Measurements from ENCODE around the gene ARHGEF25.
A peak's percentile ranks its signal among the peaks of the same experiment; 100 is the strongest.
"Not testable (repeated sequence)": the region's sequence is repeated elsewhere in the genome, so short reads cannot be mapped to it uniquely, and the experiment has no call there.

Gene ARHGEF25

DNA sequence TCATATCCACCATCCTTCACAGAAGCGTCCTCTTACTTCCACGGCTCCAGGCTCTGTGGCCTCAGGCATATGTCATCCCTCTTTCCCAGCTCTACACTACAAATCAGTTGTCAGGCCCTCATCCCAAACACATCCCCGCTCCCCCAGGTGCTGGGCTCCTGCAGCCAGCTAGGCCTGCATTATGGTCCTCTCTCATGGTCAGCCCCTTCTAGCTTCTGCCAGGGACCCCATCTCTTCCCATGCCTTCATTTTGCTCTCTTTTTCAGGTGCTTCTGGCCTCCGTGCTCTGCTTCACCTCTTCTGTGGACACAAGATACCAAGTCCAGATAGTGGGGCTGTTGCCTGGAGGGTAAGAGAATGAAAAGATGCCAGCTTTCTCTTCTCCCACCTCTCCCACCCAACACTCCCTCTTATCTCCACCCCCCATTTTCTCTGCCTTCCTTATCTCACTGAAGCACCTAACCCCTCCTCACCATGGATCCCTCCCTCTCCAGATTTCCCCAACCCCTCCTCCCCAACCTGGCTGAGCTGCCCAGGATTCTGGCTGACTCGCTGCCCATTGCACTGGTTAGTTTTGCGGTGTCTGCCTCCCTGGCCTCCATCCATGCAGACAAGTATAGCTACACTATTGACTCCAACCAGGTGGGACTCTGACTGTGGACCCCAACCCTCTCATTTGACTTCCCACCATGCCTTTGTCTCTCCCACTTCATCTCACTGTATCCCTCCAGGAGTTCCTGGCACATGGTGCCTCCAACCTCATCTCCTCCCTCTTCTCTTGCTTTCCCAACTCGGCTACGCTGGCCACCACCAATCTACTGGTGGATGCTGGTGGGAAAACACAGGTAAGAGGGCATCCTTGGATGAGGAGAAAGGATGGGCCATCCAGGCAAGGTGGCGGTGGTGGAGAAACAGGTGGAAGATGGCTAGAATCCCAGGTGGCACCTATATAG lies 11.3 kb downstream of the ARHGEF25 start:
- no peak for DNase-seq (ENCODE audit: low spot score)

DNA sequence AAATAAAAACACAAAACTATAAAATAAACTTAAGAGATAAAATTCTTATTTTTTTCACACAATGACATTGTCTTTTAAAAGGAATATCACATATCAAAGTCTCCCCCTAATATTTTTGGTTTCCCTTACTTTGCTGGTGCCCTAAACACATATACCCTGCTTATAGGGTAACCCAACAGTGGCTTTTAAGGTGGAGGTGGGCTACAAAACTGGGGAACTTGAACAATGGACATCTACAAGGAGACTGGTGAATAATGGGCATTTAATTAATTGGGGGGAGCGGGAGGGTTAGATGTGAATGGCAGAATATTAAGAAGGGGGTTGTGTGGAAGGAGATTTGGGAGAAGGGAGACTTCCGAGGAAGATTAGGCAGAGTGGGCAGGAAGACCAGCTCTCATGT lies 12.2 kb downstream of the ARHGEF25 start:
- DNase-seq (ENCODE audit: low spot score): no peak

DNA sequence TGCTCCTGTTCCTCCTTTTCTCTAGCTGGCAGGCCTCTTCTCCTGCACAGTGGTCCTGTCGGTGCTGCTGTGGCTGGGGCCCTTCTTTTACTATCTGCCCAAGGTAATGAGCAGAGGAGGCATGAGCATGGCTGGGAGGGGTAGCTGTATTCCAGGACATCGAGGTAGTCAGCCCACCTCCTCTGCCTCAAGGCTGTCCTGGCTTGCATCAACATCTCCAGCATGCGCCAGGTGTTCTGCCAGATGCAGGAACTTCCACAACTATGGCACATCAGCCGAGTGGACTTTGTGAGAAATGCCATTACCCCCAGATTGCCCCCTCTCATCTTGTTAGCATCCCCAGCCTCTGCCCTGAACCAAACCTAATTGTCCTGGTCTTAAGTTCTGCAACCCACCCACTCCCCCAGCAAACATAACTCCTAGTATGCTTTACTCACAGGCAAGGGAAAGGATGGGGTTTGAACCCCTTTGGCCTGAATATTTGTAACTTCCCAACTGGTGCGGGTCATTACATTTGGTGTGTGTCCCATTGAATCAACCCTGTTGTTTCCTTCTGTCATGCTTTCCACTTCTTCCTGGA lies 12.7 kb downstream of the ARHGEF25 start:
- no peak for DNase-seq (ENCODE audit: low spot score)

DNA sequence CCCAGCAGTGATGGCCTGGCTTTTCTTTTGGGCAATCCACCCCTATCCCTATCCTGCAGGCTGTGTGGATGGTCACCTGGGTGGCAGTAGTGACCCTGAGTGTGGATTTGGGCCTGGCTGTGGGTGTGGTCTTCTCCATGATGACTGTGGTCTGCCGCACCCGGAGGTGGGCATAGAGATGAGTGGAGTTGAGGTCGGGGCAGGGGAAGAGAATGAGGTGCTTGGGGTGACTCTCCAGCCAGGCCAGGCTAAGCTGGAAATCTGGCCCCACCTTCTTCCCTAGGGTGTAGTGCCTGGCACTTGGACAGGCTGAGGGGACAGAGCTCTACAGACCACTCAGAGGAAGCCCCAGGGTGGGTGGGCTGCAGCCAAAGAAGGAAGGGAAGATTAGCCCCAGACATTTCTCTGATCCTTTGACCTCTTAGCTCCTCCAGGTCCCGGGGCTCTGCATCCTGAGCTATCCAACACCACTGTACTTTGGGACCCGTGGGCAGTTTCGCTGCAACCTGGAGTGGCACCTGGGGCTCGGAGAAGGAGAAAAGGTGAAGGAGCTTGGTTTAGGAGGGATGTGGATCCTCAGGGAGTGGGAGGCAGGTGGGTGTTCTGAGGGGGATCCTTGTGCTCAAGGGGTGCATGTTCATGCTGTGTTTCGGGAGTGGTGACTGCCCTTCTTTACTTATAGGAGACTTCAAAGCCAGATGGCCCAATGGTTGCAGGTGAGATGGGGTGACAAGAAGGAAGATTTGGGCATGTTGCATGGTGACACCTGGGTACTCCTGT lies 13.4 kb downstream of the ARHGEF25 start:
- no peak for DNase-seq (ENCODE audit: low spot score)

DNA sequence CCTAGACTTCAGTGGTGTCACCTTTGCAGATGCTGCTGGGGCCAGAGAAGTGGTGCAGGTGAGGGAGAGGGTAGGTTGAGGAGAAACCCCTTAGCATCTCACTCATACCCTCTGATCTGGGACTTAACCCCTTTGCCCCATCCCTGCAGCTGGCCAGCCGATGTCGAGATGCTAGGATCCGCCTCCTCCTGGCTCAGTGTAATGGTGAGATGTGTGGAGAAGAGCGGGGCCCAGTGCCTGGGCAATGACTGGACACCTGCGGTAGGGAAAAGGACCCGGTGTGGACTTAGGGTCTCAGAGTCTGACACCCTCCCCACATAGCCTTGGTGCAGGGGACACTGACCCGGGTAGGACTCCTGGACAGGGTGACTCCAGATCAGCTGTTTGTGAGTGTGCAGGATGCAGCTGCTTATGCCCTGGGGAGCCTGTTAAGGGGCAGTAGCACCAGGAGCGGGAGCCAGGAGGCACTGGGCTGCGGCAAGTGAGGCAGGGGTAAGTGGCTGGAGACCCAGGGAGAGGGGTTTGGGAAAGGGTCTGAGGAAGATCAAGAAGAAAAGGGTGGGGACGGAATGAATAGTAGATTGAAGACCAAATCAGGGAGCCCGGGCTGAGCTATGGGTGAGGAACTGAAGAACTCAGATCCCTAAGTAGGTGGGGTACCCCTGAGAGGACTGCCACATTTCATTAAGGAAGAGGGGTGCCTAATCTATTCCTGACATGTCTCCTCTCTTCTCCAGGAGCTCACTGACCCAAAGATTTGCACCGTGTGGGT lies 14.2 kb downstream of the ARHGEF25 start:
- DNase-seq (ENCODE audit: low spot score): no peak

DNA sequence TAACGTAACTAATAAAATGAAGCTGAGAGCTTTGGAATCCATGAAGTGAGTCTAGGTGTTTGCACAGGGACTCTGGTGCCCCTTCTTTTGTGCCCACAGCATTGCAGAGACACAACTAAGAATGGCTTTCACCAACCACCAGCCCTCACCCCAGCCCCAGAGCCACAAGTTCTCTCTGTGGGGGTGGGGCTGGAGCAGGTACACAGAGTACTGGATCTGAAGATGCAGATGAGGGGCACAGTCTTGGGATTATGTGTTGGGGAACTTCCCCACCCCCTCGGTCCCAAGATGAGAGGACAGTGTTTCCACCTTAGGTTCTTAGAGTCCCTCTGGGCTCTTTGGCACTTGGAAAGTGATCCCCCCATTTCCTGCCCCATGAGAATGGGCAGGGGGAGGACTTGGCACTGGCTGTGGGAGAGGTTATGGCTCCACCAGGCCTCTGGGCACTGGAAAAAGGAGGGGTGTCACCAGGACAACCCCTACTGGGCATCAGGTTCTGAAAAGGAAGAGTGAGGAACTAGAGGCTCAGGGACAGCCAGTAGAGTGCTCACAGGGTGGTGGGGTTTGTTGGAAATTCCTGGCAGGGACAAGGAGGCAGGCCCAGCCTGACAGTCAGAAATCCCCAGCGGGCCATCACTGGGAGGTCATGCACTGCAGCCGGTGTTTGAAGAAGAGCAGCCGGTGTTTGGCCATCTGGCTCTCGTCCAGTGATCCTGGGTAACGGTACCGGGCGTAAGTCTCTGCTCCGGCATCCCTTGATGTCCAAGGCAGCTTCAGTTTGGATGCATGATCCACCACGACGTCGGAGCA lies 15.1 kb downstream of the ARHGEF25 start:
- no peak for DNase-seq (ENCODE audit: low spot score)

DNA sequence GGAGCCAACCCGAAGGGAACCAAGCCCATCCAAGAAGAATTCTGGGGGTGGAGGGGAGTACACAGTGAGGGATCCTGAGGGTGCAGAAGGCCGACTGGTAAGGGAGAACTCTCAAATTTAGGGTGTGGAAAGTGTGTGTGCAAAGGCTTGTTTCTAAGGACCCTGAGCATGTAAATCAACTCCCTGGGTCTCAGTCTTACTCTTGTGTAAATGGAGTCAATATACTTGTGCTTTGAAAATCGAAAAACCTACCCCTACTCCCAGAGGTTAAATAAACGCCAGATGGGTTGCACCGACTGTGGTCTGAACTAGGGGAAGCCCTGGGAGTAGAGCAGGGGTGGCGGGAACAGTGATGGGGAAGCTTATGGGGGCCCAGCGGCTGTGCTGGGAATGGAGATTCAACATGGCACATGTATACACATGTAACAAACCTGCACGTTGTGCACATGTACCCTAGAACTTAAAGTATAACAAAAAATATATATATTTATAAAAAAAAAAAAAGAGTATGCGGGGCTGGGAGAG lies 15.7 kb downstream of the ARHGEF25 start:
- DNase-seq (ENCODE audit: low spot score): no peak

DNA sequence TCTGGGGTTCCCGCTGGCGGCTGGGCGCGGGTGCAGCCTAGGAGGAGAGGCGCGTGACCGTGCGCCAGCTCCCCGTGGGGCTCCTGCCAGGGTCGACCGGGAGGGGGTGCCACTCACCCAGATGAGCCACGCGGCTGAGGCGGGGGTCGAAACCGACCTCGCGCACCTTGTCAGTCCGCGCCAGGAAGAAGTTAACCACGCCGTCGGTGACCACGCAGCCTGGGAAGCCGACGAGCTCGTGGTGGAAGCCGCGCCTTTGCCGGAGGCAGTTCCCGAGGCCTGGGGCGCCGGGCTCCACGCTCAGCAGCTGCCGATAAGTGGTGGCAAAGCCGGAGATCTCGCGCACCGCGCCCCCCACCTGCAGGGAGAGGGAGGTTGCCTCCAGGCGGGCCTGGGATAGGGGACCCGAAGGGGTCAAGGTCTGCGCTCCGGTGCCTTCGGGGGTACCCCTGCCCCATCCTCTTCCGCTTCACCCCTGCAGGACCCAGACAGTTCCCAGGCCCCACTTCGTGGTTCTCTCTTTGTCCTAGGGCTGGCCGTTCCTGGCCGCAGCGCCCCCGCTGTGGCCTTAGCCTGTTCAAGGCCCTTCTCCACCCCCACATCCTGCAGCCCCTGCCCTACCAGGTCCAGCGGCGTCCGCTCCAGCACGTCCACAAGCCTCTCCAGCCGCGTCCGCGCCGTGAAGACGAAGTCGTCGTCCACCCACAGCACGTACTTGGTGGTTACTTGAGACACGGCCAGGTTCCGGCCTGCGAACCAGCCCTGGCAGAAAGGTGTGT lies 16.5 kb downstream of the ARHGEF25 start:
- DNase-seq (ENCODE audit: low spot score): no peak

DNA sequence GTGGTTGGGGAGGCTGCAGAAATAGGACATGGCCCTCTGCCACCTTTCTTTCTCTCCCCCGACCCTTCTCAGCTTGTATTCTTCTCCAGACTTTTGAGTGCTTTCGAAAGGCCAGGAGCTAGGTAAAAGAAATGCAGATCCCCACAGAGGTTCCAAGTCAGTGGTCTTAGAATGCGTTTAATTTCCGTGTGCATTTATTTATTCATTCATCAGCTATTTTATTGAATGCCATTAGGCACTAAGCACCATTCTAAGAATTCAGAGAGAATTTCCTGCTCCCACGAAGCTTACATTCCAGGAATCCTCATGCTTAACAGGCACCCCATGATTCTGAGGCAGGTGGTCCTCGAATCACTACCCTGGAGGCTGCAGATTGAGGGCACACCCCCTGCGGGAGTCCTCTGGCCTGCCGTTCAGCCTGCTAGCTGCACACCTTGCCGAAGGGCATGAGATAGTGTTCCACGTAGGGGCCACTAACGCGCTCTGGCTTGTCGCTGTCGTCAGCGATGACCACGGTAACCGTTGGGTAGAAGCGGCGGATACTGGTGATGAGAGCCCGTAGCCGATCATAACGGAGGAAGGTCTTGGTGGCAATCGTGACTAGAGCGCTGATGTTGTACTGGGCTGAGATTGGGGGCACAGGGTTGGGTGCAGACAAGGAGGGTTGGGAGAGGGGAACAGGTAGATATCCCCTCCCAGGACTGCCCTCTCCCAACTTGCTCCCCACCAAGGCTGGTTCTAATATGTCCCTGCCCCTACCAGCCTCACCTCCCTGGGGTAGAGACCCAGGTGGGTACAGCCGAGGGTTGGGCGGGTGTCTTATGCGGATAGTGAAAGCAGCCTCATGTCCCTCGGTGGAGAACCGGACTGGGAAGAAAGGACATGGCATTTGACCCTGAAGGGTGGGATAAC lies 17.3 kb downstream of the ARHGEF25 start:
- no peak for DNase-seq (ENCODE audit: low spot score)

DNA sequence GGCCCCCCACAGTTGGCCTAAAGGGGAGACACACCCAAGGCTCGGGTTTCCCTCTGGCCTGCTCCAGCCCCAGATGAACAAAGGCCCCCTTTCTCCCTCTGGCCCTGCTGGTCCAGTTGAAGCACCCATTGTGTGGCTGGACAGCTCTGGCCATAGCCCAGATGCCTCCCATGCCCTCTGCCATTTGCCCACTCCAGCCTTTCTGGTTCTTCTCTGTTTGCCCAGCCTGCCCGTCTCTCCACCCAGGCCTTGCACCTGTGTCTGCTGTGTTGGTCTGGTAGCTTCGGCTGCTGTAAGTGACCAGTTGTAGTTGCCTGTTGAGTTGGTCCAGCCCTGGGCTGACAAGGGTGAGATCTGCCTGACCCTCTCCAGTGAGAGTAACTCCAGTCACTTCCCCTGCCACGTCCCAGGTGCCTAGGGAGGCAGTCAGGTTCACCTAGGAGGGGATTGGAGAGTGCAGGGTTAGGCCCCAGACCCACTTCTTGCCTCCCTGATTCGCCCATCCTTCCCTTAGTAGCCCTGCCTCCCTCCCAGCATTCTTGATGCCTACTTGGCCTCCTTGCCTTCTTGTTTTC lies 18.7 kb downstream of the ARHGEF25 start:
- DNase-seq (ENCODE audit: low spot score): no peak

DNA sequence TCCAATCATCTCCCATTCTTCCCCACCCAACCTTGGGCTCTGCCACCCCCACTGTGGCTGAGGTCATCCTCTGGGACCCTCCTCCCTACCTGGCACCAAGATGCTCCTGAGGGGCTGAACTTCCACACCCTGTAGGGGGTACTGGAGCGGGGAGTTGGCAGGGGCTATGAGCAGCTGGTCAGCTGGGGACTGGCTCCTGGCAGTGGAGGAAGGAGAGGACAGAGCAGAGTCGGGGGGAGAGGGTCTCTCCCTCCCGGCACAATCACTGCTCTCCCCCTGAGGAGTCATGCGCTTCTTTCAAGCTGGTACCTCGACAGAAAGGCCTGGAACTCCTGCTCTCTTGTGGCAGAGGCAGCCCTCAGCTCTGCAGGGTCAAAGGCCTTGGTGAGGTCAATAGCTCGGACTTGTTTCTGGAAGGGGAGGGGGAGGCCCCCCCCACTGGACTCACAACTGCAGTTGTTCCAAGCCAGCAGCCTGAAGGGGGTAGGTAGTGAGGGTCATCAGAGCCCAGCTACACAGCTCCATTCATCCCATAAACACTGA lies 19.7 kb downstream of the ARHGEF25 start:
- DNase-seq (ENCODE audit: low spot score): no peak

DNA sequence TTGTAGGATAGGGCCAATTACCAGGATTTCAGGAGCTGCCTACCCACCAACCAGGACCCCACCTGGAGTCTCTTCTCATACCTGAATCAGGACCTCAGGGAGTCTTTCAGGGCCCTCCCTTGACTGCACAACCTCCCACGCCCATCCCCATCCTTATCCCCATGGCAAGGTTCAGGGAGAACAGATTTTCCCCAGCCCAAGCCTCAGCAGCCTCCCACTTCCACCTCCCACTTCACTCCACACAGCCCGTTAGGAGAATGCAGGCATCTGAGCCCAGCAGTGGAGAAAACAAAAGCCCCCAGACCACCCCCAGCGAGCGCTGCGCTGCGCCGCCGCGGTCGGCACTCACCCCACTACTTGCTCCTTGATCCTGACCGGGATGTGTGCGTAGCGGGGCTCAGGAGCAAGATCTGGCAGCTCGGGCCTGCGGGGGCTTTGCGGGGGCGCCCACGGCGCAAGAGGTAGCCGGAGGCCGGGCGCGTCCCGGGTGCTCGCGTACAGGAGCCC lies 20.4 kb downstream of the ARHGEF25 start:
- DNase-seq (ENCODE audit: low spot score): peak; percentile 3

DNA sequence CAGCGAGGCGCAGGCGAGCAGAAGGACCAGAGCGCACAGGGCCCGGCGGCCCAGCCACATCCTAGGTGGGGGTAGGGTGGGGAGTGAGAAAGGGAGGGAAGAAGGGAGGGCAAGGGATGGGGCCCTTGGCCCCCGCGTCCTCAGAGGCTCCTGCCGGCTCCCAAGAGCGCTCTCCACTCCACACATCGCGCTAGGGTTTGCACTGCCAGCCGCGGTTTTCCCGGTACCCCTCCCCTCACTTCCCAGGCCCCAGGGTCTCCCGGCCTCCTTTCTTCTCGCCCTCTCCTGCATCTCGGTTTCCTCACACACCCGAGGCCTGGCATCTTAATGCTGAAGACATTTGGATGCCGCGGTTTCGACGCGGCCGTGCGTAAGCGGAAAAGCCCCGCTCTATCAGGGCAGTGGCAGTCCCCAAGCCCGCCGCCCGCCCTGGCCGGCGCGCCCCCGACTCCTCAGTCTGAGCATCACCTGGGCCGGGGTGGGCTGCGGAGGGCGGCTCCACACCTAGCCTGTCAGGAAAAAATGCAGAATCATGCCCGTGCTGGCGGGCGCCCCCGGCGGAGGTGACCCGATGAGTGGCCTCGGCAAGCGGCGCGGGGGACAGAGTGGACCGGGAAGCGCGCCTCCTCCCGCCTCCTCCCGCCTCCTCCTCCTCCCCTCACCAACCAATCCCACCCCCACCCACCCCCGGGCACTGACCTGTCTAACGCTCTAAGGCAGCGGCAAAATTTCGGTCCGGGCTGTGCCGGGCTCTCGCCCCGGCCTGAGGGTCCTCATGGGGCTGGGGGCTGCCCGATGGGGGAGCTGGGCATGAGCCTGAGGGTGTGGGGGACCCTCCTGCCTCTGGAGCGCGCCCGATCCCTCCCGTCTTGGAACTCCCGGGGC lies 21.1 kb downstream of the ARHGEF25 start:
- DNase-seq (ENCODE audit: low spot score): peak; percentile 28

DNA sequence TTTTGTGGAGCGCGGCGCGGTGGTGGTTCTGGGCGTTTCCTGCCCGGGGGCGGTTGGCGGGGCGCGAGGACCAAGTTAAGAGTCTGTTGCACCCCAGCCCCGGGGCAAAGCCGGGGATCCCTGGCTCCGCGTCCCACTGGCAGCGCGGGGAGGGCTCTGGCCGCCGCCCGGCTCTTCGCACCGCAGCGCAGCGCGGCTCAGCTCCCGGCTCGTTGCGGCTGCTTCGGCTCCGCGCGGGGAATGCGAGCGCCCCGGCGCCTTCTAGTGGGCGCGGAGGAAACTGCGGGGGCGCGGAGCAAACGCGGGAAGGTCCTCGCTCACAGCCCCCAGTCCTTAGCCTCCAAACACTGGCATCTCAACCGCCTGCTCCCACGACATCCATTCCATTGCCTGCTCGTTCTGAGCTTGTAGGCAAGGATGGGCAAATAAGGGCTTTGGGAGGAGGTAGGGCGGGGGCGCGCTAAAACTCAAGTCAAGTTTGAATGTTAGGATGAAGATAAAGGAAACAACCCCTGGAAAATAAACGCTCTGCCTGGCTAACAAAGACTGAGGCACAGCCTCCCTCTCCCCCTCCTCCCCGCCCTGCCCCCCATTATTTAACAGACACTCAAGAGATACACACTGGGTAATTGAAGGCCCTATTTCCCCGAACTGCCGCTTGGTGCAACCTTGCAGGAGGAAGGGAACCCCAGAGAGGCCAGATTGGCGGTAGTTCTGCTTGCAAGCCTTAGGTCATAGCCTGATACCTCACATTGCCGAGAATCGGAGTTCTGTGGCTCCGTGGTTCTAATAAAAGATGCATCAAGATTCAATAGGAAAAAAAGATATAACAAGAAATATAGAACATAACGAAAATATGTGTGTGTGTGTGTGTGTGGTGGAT lies 22.0 kb downstream of the ARHGEF25 start, which contains the start of gene B4GALNT1:
Gene B4GALNT1 (minus strand): TSS at position 244 of the 883 bp plus-strand sequence. CDS start 1,069 bp downstream, outside the sequence.
- DNase-seq (ENCODE audit: low spot score): peak; percentile 90

DNA sequence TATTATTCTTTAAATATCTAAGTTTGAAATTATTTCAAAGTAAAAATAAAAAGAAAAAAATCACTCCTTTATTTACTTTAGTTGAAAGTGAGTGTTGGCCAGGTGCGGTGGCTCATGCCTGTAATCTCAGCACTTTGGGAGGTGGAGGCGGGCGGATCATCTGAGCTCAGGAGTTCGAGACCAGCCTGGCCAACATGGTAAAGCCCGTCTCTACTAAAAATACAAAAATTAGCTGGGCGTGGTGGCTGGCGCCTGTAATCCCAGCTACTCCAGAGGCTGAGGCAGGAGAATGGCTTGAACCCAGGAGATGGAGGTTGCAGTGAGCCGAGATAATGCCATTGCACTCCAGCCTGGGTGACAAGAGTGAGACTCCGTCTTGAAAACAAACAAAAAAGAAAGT lies 25.5 kb downstream of the ARHGEF25 start:
- DNase-seq (ENCODE audit: low spot score): not testable (repeated sequence)

DNA sequence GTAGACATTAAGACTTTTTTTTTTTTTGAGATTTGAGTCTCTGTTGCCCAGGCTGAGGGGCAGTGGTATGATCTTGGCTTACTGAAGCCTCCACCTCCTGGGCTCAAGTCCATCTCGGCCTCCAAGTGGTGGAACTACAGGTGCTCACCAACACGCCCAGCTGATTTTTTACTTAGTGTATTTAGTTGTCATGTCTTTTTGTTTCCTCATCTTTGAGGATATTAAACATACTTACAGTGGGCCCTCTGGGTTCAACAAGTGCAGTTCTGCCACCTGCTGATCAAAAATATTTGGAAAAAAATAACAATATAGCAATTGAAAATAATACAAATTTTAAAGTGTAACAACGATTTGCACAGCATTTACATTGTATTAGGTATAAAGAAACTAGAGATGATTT lies 26.1 kb downstream of the ARHGEF25 start:
- peak; percentile 4 for DNase-seq (ENCODE audit: low spot score)

All from GM03348 (cell line).